Aorta (tissue), 5 donors: ENCODE results near the gene BIRC2. TPM values are rescaled to one million over a fixed set of nuclear protein-coding genes. Genes with fewer than 3 reads are reported as not detected.

ENCODE experiments used
- ATAC-seq: fragments of 200-7000 bp; cut with Tn5 transposase; one replicate; pipeline ENCODE4 v1.9.1; 2022; ENCODE audit warnings: moderate library complexity; ENCODE audit not compliant: low FRiP score
- DNase-seq, 2 donors: peaks; one replicate each; pipeline ENCODE4 v3.0.0-alpha.2; 2020
- H3K27ac ChIP-seq, 2 donors: one replicate each; pipeline ENCODE4 v1.5.1; 2013; ENCODE audit warnings: low read length in 2 of 2, mild to moderate bottlenecking in 2 of 2, moderate library complexity in 2 of 2, control low read depth in 1 of 2, inconsistent platforms in 1 of 2, low read depth in 1 of 2
- H3K27me3 ChIP-seq, 2 donors: one replicate each; pipeline ENCODE4 v1.6.1; 2013; ENCODE audit warnings: control low read depth in 1 of 2, low read length in 1 of 2, mild to moderate bottlenecking in 1 of 2, moderate library complexity in 1 of 2; ENCODE audit not compliant: insufficient read depth in 2 of 2, control insufficient read depth in 1 of 2
- H3K36me3 ChIP-seq, 2 donors: one replicate each; pipeline ENCODE4 v1.6.1; 2013; ENCODE audit warnings: control low read depth in 1 of 2, low read length in 1 of 2, mild to moderate bottlenecking in 1 of 2; ENCODE audit not compliant: insufficient read depth in 2 of 2, control insufficient read depth in 1 of 2
- H3K4me1 ChIP-seq, 2 donors: one replicate each; pipeline ENCODE4 v1.6.1; 2013; ENCODE audit warnings: low read length in 2 of 2, control low read depth in 1 of 2, mild to moderate bottlenecking in 1 of 2, moderate library complexity in 1 of 2; ENCODE audit not compliant: insufficient read depth in 2 of 2, control insufficient read depth in 1 of 2
- H3K4me3 ChIP-seq, 2 donors: one replicate each; pipeline ENCODE4 v1.5.1; 2013; ENCODE audit warnings: low read length in 2 of 2, control low read depth in 1 of 2, mild to moderate bottlenecking in 1 of 2
- H3K9me3 ChIP-seq: one replicate; pipeline ENCODE4 v1.6.1; 2013; ENCODE audit warnings: mild to moderate bottlenecking, low read length; ENCODE audit not compliant: control insufficient read depth
- WGBS, 2 donors: extraction: QIAGEN DNeasy Blood & Tissue Kit; methylation state at CpG; one replicate each; pipeline ENCODE4 v1.1.7; 2013; 5-methylcytosine and 5-hydroxymethylcytosine counted together
- intact Hi-C, 2 donors: fragments of 100-400 bp; cut with DNase I; formaldehyde crosslinking; loops; one replicate each; pipeline versions ENCODE4 v1.14.2 to v1.15.0; 2022
- polyA plus RNA-seq, 2 donors: library from polyadenylated mRNA; stranded (reverse); fragments of 200-250 nt; gene quantifications; one replicate each; pipeline ENCODE4 v1.2.3, GENCODE V29; 2013
- total RNA-seq, 2 donors: library from RNA; stranded (reverse); fragmentation: NEBNext Ultra II Directional; extraction: Animal tissue kit (Norgen Biotek cat#: 25700); gene quantifications; one replicate each; pipeline ENCODE4 v1.2.1, GENCODE V29; 2021
- donor health status: healthy with polysubstance abuse.
- donor health status: Bipolar disorder and iron deficiency.
- donor health status: DM: no; HTN: no; CAD: no.
- donor health status: DM: no; HTN: no; CAD: no.
- donor health status: DM: yes; HTN: yes; CAD: no.

The BIRC2 gene
- total and polyA plus RNA-seq, 4 donors, result 18.4 to 51.2 (median 31.8) TPM

DNA sequence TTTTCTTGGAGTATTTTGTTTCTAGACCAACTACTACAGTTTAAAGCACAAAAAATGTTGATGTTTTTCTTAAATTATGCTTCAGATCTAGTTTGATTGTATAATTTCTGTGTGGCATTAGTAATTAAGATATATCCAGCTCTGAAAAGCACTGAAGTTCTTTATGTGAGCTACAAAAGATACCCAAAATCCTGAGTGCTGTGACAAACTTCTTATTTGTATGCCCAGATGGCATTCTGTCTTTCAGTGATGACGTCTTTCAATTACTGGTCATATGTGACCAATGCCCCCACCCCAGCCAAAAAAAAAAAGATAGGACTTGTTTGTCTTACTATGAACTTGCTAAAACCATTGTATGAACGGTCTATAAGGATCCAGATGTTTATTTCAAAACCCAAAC is 51.3 kb downstream of the BIRC2 start:
- Histone ChIP-seq H3K27ac (no peak overlapping the region), H3K9me3 (no peaks in the 10 kb centered on the region), H3K36me3 (peaks cover 0 to 2% of the 10 kb centered on the region in 2 donors), H3K4me3 (no peak overlapping the region), H3K4me1 (no peaks in the 10 kb centered on the region), H3K27me3 (no peaks in the 10 kb centered on the region)
- intact Hi-C loops, result no loop called here
- DNase-seq, result no peak
- ATAC-seq, result no peak
- WGBS, 2 donors, result 90 to 93% methylated on average over 2 of the region's 2 CpGs

DNA sequence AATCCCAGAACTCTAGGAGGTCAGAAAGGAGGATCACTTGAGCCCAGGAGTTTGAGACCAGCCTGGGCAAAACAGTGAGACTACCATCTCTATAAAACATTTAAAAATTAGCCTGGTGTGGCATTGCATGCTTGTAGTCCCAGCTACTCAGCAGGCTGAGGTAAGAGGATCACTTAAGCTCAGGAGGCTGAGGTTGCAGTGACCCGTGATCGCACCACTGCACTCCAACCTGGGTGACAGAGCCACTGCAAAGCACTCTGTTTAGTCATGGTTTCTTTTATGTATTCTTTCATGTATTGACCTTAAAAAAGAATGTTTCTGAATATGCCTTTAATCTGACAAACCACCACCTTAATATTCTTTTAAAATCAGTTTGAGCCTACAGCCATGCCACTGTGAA is 52.2 kb downstream of the BIRC2 start:
- intact Hi-C loops, result no loop called here
- 98 to 100% methylated on average over 2 of the region's 2 CpGs for WGBS, 2 donors
- H3K36me3 ChIP-seq, result peaks cover 2% of the 10 kb centered on the region in 2 donors
- DNase-seq (no peak), ATAC-seq (no peak)
- H3K4me3 ChIP-seq, result no peak overlapping the region
- no peaks in the 10 kb centered on the region for H3K4me1 ChIP-seq
- H3K9me3 ChIP-seq, result no peaks in the 10 kb centered on the region
- no peak overlapping the region for H3K27ac ChIP-seq
- no peaks in the 10 kb centered on the region for H3K27me3 ChIP-seq

DNA sequence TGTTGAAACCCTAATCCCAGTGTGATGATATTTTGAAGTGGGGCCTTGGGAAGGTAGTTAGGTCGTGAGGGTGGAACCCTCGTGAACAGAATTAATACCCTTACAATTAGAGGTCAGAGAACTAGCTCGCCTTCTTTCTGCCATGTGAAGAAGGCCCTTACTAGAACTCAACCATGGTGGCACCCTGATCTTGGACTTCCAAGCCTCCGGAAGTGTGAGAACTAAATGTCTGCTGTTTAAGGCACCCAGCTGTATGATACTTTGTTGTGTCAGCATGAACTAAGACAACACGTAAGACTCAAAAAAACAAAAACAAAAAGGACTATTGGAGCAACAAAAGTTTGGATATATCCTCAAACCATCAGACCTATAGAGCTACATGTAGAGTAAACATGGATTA is 53.6 kb downstream of the BIRC2 start:
- H3K9me3 ChIP-seq, result no peaks in the 10 kb centered on the region
- H3K36me3 ChIP-seq, result peaks cover 2% of the 10 kb centered on the region in 2 donors
- H3K4me3 ChIP-seq, result no peak overlapping the region
- no peaks in the 10 kb centered on the region for H3K27me3 ChIP-seq
- no peak for DNase-seq
- H3K4me1 ChIP-seq, result no peaks in the 10 kb centered on the region
- no peak for ATAC-seq
- H3K27ac ChIP-seq, result no peak overlapping the region
- WGBS, 2 donors, result 93 to 94% methylated on average over 5 of the region's 5 CpGs
- intact Hi-C loops, result no loop called here

DNA sequence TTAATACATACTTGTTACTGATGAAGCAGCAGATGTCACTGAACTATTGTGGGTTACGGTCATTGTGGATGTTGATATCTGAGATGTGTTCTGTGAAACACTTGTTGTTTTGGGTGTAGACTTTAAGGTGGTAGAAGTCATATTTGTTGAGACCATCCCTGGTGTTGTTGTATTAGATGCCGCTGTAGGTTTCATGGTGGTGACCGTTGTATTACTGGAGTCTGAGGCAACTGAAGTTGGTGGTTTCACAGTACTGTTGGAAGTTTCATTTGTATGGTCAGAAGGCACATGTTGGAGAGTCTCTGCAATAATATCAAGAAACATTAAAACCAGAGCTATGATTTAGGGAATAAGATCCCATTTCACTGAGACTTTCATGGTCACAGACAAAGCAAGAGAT is 54.9 kb downstream of the BIRC2 start:
- intact Hi-C loops, result no loop called here
- 95 to 96% methylated on average over 3 of the region's 3 CpGs for WGBS, 2 donors
- no peaks in the 10 kb centered on the region for H3K27me3 ChIP-seq
- H3K9me3 ChIP-seq, result no peaks in the 10 kb centered on the region
- DNase-seq, result no peak
- no peak for ATAC-seq
- H3K36me3 ChIP-seq, result peaks cover 2 to 6% of the 10 kb centered on the region in 2 donors
- no peak overlapping the region for H3K27ac ChIP-seq
- H3K4me1 ChIP-seq, result no peaks in the 10 kb centered on the region
- H3K4me3 ChIP-seq, result no peak overlapping the region

DNA sequence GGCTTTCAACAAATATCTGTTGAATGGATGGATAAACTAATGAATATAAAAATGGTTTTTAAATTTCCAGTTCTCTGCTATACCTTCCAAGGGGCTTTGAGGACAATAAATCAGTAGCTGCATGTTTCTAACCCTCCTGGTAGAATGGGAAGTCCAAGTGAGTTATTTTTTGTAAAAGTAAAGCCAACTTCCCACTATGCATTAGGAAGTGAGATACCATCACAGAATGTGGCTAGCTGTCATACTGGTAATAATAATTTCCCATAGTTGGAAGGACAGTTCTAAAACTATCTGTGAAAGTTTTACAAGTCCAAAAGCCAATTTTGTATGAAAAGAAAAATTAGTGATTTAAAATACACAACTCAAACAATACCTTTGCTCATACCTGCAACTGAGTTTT is 55.5 kb downstream of the BIRC2 start:
- DNase-seq, result no peak
- H3K27ac ChIP-seq, result no peak overlapping the region
- no peaks in the 10 kb centered on the region for H3K27me3 ChIP-seq
- no peak overlapping the region for H3K4me3 ChIP-seq
- H3K4me1 ChIP-seq, result peaks cover 0 to 1% of the 10 kb centered on the region in 2 donors
- H3K36me3 ChIP-seq, result peaks cover 2 to 6% of the 10 kb centered on the region in 2 donors
- no peak for ATAC-seq
- intact Hi-C loops, result no loop called here
- no peaks in the 10 kb centered on the region for H3K9me3 ChIP-seq

DNA sequence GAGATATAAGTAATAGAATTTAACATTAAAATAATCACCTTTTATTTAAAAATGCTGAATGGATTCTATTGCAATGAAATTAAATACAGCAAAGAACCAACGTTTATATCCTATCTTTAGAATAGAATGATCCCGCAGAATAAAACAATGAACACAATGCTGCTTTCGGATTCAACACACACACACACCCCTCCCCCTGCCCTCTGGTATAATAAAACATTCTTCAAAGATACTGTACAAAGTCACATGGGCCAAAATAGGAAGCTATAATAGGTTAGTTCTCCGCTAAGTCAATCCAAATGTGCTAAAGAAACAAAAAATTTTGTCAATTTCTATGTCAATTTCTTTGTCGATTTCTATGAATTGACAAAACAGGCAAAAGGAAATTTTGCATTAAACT is 58.5 kb downstream of the BIRC2 start:
- Histone ChIP-seq H3K4me1 (peaks cover 0 to 1% of the 10 kb centered on the region in 2 donors), H3K27ac (no peak overlapping the region), H3K36me3 (peaks cover 2 to 4% of the 10 kb centered on the region in 2 donors), H3K4me3 (no peak overlapping the region), H3K27me3 (no peaks in the 10 kb centered on the region), H3K9me3 (no peaks in the 10 kb centered on the region)
- no peak for DNase-seq
- no peak for ATAC-seq
- WGBS, 2 donors, result 89 to 93% methylated on average over 5 of the region's 5 CpGs
- intact Hi-C loops, result no loop called here

DNA sequence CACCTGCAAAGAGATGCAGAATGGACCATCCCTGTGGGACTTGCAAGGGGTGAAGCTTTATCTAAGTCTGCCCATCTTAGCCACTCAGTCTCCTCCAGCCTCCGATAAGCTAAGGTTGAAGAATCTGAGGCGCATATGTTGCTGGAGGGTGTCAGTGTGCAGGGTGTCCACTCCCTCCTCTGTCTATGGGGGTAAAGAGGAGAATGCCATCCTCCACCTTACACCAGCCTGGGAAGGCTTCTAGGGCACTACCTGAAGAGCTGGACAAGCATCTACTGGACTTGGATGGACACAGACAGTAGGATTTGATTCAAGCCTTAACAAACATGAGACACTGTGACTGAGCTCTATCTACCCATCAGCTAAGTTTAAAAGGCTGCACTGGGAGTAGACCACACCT is 59.1 kb downstream of the BIRC2 start:
- H3K27me3 ChIP-seq, result no peaks in the 10 kb centered on the region
- peaks cover 0 to 1% of the 10 kb centered on the region in 2 donors for H3K4me1 ChIP-seq
- DNase-seq (no peak), ATAC-seq (no peak)
- H3K27ac ChIP-seq, result no peak overlapping the region
- H3K36me3 ChIP-seq, result peaks cover 2 to 4% of the 10 kb centered on the region in 2 donors
- intact Hi-C loops, result no loop called here
- no peaks in the 10 kb centered on the region for H3K9me3 ChIP-seq
- H3K4me3 ChIP-seq, result no peak overlapping the region
- WGBS, 2 donors, result 94 to 98% methylated on average over 2 of the region's 2 CpGs

DNA sequence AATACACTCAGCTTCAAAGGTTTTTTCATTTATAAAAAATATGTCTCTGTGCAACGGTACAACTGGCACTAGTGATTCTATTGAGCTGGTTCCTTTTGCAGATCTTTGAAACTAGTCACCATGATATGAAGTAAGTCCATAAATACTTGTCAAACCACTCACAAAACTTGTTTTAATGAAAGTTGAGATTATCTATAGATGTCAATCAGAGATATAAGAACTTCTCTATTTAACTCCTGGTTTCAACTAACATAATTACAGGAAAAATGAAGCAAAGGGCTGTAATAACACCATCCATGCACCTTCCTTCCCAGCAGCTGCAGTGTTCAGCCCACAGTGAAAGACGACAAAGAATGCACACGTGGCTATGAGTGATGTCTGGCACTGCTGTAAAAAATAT is 60.9 kb downstream of the BIRC2 start:
- ATAC-seq, result no peak
- DNase-seq, result no peak
- H3K4me1 ChIP-seq, result peaks cover 0 to 1% of the 10 kb centered on the region in 2 donors
- H3K27me3 ChIP-seq, result no peaks in the 10 kb centered on the region
- intact Hi-C loops, result no loop called here
- WGBS, 2 donors, result 51 to 53% methylated on average over 3 of the region's 3 CpGs
- H3K9me3 ChIP-seq, result no peaks in the 10 kb centered on the region
- H3K27ac ChIP-seq, result peak overlapping the region in 1 of 2 donors; percentile 12
- no peak overlapping the region for H3K4me3 ChIP-seq
- peaks cover 2 to 4% of the 10 kb centered on the region in 2 donors for H3K36me3 ChIP-seq

DNA sequence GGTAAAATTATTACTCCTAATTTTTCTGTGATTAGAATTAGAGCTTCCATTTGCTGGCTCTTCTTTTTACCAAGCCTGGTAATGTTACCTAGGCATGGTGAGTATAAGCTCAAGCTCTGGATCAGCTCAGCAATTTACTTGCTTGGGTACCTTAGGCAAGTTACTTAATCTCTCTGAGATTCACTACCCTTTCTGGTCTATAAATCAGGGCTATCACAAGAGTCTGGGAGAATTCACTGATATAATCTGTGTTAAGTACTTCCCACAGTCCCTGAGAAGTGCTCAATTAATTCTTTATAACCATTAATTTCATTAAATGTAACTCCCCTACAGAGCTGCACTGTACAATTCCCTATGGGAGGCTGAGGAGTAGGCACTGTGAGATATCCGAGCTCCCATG is 61.3 kb downstream of the BIRC2 start:
- 64 to 94% methylated on average over 1 of the region's 1 CpG for WGBS, 2 donors
- Histone ChIP-seq H3K27ac (peak overlapping the region in 1 of 2 donors; percentile 12), H3K4me1 (peaks cover 0 to 1% of the 10 kb centered on the region in 2 donors), H3K27me3 (no peaks in the 10 kb centered on the region), H3K9me3 (no peaks in the 10 kb centered on the region), H3K36me3 (peaks cover 2 to 4% of the 10 kb centered on the region in 2 donors), H3K4me3 (no peak overlapping the region)
- intact Hi-C loops, result no loop called here
- no peak for DNase-seq
- ATAC-seq, result no peak
